ENCODE measurements around the gene KIF3C.
"Not testable (repeated sequence)": the region's sequence is repeated elsewhere in the genome, so short reads cannot be mapped to it uniquely, and the experiment has no call there.

Gene KIF3C

GRCh38 chr2:25982273-25982967 lies at the start of gene KIF3C:
KIF3C (minus strand) TSS chr2:25982497; CDS start chr2:25981917, 580 bp downstream.
- DNase-seq (ENCODE audit: low read depth) = peak; percentile 52

DNA sequence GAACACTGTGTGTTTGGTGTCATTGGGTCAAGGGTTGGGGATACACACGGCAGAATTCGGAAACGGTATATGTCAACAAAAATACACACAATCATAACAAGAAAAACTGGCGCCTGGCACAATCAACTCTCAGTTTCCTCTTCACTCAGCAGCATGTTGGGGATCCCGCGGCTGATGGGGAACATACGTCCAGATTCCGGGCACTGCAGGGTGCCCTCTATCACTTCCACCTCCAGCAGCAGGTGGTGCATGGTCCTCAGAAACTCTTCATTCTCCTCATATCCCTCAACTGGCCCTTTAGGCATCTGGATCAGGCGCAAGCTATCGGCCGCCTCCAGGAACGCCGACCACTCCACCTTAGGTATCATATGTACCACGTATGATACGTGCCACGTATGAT lies 45.8 kb upstream of the KIF3C start:
- not testable (repeated sequence) for DNase-seq (ENCODE audit: low read depth)

DNA sequence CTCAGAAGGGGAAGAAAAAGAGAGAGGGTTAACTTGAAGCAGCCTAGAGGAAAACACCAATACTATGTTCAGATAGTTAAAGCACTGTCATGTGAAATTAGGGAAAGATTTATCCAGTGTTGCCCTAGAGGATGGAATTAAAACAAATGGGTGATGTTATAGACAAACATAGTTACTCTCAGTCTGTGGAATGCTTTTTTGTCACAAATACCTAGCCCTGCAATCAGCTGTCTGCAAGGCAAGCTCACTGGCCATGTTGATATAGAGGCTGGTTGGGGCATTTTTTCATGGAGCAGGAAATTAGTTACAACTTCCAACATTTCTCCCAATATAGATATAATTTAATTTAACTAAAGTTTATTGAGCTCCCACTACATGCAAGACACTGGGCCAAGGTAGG lies 43.2 kb upstream of the KIF3C start:
- DNase-seq (ENCODE audit: low read depth) = no peak

DNA sequence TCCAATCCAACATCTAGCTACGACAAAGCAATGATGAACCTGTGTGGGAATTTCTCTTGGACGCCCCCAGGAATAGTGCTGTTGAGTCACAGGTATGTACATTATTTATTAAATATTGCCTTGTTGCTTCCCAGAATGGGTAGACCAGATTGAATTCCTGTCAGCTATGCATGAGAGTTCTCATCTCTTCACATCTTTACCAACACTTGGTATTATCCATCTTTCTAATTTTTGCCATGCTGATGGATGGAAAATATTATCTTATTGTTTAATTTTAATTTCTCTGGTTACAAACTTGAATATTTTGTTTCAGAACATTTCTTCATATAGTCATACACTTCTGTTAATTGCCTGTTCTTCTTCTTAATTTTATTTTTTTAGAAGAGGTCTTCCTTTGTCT lies 42.0 kb upstream of the KIF3C start:
- DNase-seq (ENCODE audit: low read depth) = no peak

GRCh38 chr2:26020231-26020640 lies 37.9 kb upstream of the KIF3C start:
- DNase-seq (ENCODE audit: low read depth) = no peak

DNA sequence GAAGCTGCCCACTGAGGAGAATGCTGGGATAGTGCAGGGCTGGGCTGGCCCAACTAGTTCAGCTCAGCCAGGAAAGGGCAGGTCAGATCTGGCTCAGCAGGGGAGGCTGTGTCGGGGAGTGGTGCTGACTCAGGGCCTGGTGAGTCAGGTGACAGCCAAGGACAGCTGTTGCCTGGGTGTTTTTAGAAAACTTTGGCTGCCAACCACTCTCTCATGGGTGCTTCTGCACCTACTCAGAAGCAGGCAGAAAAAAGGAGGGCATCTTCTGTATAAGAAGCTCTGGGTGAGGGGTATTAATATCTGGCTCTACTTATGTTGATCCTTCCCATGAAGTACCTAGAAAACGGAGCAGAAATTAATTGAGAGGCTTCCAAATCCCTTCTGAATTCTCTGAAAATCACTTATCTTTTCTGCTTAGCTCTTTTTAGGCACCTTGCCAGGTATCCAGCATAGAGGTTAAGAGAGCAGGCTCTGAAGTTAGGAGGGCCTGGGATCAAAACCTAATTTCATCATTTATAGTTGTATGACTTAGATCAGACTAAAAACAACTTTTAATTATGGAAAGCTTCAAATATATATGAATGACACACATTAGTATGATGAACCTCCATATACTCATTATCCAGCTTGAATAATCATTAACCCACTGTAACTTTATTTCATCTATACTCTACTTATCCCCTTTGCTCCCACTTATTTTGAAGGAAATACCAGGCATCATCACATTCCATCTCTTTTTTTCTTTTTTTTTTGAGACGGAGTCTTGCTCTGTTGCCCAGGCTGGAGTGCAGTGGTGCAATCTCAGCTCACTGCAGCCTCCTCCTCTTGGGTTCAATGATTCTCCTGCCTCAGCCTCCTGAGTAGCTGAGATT lies 36.1 kb upstream of the KIF3C start:
- DNase-seq (ENCODE audit: low read depth) = no peak

DNA sequence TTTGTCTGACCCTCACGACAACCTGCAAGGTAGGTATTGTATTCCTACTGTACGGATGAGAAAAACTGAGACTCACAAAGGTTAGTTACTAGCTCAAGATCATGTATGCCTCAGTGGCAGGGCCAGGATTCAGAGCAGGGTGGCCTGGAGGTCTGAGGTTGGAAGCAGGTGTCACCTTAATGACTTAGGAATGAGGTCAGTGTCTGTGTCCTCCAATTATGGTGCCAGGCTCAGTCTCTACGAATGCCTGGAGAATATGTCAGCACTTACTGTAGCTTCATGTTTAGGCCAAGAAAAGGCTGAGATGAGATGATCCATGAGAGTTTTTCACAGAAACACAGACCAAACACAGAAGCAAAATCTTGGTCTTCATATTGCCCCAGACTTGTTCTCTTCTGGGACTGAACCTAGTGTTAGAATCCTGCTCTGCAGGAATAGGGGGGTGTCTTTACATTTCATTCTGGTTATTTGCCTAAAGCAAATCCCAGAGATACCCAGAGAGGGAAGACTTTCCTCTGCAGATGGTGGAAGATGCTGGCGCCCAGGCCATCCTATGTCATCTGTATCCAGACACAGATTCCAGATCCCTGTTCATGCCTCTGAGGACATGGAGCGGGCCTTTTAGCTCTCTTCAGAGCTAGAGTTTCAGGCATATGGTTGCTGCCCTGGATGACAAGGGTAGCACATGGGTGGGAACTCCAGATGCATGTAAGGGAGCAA lies 35.3 kb upstream of the KIF3C start:
- DNase-seq (ENCODE audit: low read depth) = no peak

DNA sequence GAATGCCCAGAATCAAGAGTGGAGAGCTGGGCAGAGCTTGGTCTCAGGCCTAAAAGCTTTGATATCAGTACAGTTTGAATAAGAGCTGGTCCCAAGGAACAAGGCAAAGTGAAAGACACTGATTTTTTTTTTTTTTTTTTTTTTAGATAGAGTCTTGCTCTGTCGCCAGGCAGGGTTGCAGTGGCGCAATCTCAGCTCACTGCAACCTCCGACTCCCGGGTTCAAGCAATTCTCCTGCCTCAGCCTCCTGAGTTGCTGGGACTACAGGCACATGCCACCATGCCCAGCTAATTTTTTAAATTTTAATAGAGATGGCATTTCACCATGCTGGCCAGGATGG lies 34.4 kb upstream of the KIF3C start:
- DNase-seq (ENCODE audit: low read depth) = not testable (repeated sequence)

GRCh38 chr2:26016012-26016705 lies 33.9 kb upstream of the KIF3C start:
- DNase-seq (ENCODE audit: low read depth) = no peak

GRCh38 chr2:26013668-26014067 lies 31.4 kb upstream of the KIF3C start:
- no peak for DNase-seq (ENCODE audit: low read depth)

- no peak for DNase-seq (ENCODE audit: low read depth)
Measured at GRCh38 chr2:26011990-26012856, 29.9 kb upstream of the KIF3C start.

DNA sequence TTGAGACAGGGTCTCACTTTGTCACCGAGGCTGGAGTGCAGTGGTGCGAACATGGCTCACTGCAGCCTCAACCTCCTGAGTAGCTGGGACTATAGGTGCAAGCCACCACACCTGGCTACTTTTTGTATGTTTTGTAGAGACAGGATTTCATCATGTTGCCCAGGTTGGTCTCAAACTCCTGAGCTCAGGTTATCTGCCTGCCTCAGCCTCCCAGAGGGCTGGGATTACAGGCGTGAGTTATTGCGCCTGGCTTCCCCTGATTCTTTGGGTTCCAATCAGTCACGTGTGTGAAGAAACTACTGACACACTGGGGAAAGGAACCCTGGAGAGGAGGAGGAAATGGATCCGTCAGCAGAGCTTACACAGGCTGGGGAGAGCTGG lies 29.3 kb upstream of the KIF3C start:
- DNase-seq (ENCODE audit: low read depth) = no peak

DNA sequence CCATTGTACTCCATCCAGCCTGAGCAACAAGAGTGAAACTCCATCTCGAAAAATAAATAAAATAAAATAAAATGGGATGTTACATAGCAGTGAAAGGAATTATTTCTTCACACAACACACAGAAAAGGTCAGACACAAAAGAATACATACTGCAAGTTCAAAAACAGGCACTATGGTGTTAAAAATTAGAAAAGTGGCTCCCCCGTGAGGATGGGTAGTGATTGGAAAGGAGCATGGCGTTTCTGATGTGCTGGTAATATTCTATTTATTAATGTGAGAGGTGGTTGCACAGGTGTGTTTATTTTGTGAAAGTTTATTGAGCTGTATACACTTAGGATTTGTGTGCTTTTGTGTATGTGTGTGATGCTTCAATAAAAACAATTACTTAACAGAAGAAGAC lies 28.6 kb upstream of the KIF3C start:
- DNase-seq (ENCODE audit: low read depth) = no peak

- DNase-seq (ENCODE audit: low read depth) = no peak
Measured at GRCh38 chr2:26009567-26009963, 27.3 kb upstream of the KIF3C start.

- DNase-seq (ENCODE audit: low read depth) = no peak
Measured at GRCh38 chr2:26008851-26009566, 26.7 kb upstream of the KIF3C start.

- no peak for DNase-seq (ENCODE audit: low read depth)
Measured at GRCh38 chr2:26008095-26008494, 25.8 kb upstream of the KIF3C start.

DNA sequence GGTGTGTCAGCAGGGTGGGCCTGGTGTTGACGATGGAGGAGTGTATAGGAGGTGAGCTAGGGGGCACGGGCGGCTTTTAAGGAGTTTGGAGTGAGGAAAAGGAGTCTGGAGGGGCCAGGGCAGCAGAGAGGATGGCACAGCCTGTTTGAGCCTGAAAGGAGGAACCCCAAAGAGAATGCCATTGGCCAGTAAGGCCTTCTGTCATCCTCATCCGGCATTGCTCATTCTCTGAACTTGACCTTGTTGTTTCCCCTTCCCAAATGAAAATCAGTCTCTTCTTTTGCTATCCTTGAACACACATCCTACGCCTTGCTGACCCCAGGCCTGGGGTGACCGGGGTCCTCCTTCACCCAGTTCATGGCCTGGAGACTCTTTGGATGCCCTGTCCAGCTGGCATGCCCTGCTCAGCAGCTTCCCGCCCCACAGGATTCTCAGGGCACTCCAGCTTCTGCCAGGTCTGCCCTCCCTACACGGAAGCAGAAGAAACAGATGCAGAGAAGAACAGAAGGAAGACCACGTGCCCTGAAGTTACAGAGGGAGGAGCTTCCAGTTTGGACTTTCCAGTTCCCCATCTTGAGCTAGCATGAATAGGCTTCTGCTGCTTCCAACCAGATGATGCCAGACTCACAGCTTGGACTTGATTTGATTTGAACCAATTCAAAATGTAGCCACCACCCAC lies 20.5 kb upstream of the KIF3C start:
- DNase-seq (ENCODE audit: low read depth) = no peak

DNA sequence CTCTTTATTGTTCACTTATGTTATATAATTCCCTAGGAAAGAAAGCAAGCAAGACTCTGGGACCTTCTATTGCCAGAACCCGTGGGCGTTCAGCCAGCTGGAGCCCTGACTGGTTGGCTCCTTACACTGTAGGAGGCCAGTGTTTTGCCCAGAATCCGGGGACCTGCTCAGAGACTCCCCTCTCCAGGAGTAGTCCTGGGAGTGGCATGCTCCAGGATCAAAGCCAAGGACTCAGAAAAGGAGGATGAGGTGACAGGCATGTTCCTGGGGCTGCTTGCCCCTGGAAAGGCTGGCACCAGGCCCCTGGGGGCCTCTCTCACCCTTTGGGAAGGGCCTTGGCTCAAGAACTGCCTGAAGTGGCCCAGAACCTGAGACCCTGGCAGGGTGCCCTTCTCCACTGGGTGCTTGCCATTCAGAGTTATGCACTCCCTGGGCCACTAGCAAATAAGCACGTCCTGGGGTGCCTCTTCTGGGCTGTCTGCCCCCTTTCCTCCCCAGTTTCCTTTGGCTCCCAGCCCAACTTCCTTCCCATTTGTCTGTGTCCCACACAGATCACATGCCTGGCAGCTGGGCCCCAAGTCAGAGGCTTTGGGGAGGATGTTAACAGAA lies 19.6 kb upstream of the KIF3C start:
- DNase-seq (ENCODE audit: low read depth) = no peak

DNA sequence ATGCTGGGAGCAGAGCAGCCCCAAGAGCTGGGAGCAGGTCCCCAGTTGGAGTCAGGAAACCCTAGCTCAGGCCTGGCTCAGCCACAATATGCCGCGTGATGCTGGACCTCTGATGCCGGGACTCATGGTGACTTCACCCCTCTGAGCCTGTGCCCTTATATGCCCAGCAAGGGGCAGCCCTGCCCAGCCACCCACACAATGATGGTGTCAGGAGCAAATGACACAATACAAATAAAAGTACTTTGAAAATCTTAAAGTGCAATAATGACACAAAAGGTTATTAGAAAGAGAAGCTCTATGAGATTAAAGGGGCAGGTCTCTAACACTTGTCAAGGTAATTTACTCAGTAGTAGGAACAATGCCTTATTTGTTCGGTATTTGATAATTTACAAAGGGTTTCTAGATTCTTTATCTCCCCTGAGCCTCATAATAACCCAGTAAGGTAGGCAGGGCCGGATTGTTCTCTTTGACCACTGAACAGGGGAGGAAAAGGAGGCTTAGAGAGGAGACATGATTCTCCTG lies 18.3 kb upstream of the KIF3C start:
- DNase-seq (ENCODE audit: low read depth) = no peak
